ENCODE measurements around the gene SERPINI1. TPM values are rescaled to one million over a fixed set of nuclear protein-coding genes. Genes with fewer than 3 reads are reported as not detected.

Gene SERPINI1
- total and polyA plus RNA-seq, 10 donors = 5.3 to 13.6 (median 9.0) TPM

DNA sequence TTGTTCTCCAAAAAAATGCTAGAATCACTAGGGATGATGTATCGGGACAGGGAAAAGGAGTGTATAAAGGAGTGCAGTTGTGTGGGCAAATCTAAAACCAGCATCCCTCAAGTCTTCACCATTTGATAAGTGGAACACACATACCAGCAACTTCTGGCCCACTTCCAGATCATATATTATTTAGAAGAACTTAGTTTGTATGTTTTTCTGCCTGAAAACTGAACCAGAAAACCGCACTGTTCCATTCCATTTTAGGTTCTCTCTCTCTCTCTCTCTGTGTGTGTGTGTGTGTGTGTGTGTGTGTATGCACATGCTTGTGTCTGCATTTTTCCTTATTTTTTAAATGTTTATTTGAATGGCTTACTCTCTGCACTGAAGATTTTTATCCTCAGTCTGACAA, 93.5 kb downstream of the SERPINI1 start:
- no peaks in the 10 kb centered on the region for H3K9me3 ChIP-seq
- H3K27ac ChIP-seq = peak overlapping the region in 2 of 8 donors; percentile 5 to 33
- WGBS, 5 donors = 46 to 60% (median 57%) methylated on average over 2 of the region's 2 CpGs
- H3K4me1 ChIP-seq = peaks cover 0 to 26% (median 5%) of the 10 kb centered on the region in 6 donors
- no peak for TF ChIP-seq POLR2A (IDR thresholded peaks at IDR 0.05)
- TF ChIP-seq, protein P1, sequence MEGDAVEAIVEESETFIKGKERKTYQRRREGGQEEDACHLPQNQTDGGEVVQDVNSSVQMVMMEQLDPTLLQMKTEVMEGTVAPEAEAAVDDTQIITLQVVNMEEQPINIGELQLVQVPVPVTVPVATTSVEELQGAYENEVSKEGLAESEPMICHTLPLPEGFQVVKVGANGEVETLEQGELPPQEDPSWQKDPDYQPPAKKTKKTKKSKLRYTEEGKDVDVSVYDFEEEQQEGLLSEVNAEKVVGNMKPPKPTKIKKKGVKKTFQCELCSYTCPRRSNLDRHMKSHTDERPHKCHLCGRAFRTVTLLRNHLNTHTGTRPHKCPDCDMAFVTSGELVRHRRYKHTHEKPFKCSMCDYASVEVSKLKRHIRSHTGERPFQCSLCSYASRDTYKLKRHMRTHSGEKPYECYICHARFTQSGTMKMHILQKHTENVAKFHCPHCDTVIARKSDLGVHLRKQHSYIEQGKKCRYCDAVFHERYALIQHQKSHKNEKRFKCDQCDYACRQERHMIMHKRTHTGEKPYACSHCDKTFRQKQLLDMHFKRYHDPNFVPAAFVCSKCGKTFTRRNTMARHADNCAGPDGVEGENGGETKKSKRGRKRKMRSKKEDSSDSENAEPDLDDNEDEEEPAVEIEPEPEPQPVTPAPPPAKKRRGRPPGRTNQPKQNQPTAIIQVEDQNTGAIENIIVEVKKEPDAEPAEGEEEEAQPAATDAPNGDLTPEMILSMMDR (IDR thresholded peaks at IDR 0.05 in 8 of 11, conservative IDR thresholded peaks at IDR 0.05 in 3 of 11) = no peak
- no peak for TF ChIP-seq POLR2AphosphoS5 (IDR thresholded peaks at IDR 0.05)
- intact Hi-C loops (cut with DNase I; ENCODE audit: low total_unique reads) = no loop called here
- H3K36me3 ChIP-seq = no peaks in the 10 kb centered on the region
- DNase-seq = no peak
- H3K27me3 ChIP-seq (replicated peaks in 1 of 7) = no peaks in the 10 kb centered on the region
- no peak overlapping the region for H3K4me3 ChIP-seq

DNA sequence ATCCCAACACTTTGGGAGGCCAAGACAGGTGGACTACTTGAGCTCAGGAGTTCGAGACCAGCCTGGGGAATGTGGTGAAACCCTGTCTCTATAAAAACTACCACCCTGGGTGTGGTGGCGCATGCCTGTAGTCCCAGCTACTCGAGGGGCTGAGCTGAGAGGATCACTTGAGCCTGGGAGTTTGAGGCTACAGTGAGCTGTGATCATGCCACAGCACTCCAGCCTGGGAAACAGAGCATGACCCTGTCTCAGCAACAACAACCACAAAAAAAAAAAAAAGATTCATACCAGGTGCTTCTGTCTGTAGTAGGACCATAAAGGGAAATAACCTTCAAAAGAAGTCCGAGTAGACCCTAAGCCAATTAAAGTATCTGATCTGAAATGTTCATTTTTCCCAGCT, 94.5 kb downstream of the SERPINI1 start:
- Histone ChIP-seq H3K27me3 (replicated peaks in 1 of 7) (no peaks in the 10 kb centered on the region), H3K9me3 (no peaks in the 10 kb centered on the region), H3K4me3 (no peak overlapping the region), H3K27ac (peak overlapping the region in 2 of 8 donors; percentile 33 to 65), H3K4me1 (peaks cover 0 to 26% (median 5%) of the 10 kb centered on the region in 6 donors), H3K36me3 (no peaks in the 10 kb centered on the region)
- WGBS, 5 donors = 56 to 74% (median 59%) methylated on average over 4 of the region's 4 CpGs
- intact Hi-C loops (cut with DNase I; ENCODE audit: low total_unique reads) = no loop called here
- no peak for TF ChIP-seq POLR2A (IDR thresholded peaks at IDR 0.05)
- no peak for TF ChIP-seq POLR2AphosphoS5 (IDR thresholded peaks at IDR 0.05)
- TF ChIP-seq, protein P1 (IDR thresholded peaks at IDR 0.05 in 8 of 11, conservative IDR thresholded peaks at IDR 0.05 in 3 of 11) = no peak
- DNase-seq = no peak

DNA sequence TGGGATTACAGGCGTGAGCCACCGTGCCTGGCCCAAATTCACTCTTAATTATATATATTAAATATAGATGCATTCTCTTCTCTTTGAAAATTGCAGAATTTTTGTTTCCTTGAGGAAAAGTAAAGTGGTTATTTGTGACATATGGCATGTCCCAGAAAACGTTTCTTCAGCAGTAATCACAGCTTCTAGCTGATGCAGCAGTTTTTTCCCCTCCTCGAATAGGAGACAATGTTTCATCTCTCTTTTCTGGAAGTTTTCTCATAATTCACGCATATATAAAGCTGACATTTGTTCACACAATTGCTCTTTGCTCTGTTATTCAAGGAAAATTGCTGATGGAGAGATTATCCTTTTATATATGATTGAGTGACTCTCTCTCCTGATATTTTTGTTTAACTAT, 99.8 kb downstream of the SERPINI1 start:
- intact Hi-C loops (cut with DNase I; ENCODE audit: low total_unique reads) = no loop called here
- Histone ChIP-seq H3K36me3 (no peaks in the 10 kb centered on the region), H3K4me1 (peaks cover 0 to 13% (median 0%) of the 10 kb centered on the region in 6 donors), H3K4me3 (no peak overlapping the region), H3K27ac (no peak overlapping the region), H3K9me3 (no peaks in the 10 kb centered on the region), H3K27me3 (replicated peaks in 1 of 7) (no peaks in the 10 kb centered on the region)
- DNase-seq = no peak
- TF ChIP-seq, protein P1 (IDR thresholded peaks at IDR 0.05 in 8 of 11, conservative IDR thresholded peaks at IDR 0.05 in 3 of 11) = no peak
- TF ChIP-seq POLR2A (IDR thresholded peaks at IDR 0.05) = no peak
- WGBS, 5 donors = 75 to 89% (median 84%) methylated on average over 5 of the region's 5 CpGs

DNA sequence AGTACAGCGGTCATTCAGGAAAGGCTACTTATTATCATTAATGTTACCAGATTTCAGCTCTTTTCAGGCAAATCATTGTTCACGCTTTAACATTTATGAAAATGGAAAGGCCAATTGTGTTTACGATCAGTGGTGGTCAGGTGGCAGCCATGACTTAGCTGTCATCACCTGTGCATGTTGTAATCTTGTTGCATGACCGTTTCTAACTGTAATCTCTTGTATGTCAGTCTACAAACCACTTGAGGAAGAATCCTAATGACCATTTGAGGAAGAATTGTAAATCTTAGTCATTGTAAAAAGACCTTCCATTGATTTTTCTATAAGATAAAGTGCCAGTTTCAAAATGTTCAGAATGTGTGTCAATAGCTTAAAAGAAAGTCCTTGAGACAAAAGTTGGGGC, 100.4 kb downstream of the SERPINI1 start:
- no peak overlapping the region for H3K4me3 ChIP-seq
- 74 to 87% (median 79%) methylated on average over 4 of the region's 4 CpGs for WGBS, 5 donors

More for the DNA sequence above, 100.4 kb downstream of the SERPINI1 start:
- H3K36me3 ChIP-seq = no peaks in the 10 kb centered on the region
- peaks cover 0 to 7% (median 0%) of the 10 kb centered on the region in 6 donors for H3K4me1 ChIP-seq
- DNase-seq = no peak
- intact Hi-C loops (cut with DNase I; ENCODE audit: low total_unique reads) = no loop called here
- no peak overlapping the region for H3K27ac ChIP-seq
- TF ChIP-seq POLR2A (IDR thresholded peaks at IDR 0.05) (no peak), POLR2AphosphoS5 (IDR thresholded peaks at IDR 0.05) (no peak)
- TF ChIP-seq, protein P1 (IDR thresholded peaks at IDR 0.05 in 8 of 11, conservative IDR thresholded peaks at IDR 0.05 in 3 of 11) = no peak
- no peaks in the 10 kb centered on the region for H3K27me3 ChIP-seq (replicated peaks in 1 of 7)
- no peaks in the 10 kb centered on the region for H3K9me3 ChIP-seq

All from spleen (tissue), 11 donors.